C4-2B (cell line): ENCODE measurements around the gene ST7L.
"Not testable (repeated sequence)": the region's sequence is repeated elsewhere in the genome, so short reads cannot be mapped to it uniquely, and the experiment has no call there.

ENCODE experiments used
- ZFX ChIP-seq: fragments of 450-650 bp; IDR thresholded peaks from 2 replicates; pipeline ENCODE4 v1.6.1; 2017
- TF ChIP-seq, protein P1 (sequence below): fragments of 450-650 bp; conservative IDR thresholded peaks from 2 replicates; pipeline ENCODE4 v1.5.1; 2017; ENCODE audit warnings: mild to moderate bottlenecking

DNA sequence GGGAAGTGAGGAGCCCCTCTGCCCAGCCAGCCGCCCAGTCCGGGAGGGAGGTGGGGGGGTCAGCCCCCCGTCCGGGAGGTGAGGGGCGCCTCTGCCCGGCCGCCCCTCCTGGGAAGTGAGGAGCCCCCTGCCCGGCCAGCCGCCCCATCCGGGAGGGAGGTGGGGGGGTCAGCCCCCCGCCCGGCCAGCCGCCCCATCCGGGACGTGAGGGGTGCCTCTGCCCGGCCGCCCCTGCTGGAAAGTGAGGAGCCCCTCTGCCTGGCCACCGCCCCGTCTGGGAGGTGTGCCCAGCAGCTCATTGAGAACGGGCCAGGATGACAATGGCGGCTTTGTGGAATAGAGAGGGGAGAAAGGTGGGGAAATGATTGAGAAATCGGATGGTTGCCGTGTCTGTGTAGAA, 21.5 kb upstream of the ST7L start:
- TF ChIP-seq, protein P1, sequence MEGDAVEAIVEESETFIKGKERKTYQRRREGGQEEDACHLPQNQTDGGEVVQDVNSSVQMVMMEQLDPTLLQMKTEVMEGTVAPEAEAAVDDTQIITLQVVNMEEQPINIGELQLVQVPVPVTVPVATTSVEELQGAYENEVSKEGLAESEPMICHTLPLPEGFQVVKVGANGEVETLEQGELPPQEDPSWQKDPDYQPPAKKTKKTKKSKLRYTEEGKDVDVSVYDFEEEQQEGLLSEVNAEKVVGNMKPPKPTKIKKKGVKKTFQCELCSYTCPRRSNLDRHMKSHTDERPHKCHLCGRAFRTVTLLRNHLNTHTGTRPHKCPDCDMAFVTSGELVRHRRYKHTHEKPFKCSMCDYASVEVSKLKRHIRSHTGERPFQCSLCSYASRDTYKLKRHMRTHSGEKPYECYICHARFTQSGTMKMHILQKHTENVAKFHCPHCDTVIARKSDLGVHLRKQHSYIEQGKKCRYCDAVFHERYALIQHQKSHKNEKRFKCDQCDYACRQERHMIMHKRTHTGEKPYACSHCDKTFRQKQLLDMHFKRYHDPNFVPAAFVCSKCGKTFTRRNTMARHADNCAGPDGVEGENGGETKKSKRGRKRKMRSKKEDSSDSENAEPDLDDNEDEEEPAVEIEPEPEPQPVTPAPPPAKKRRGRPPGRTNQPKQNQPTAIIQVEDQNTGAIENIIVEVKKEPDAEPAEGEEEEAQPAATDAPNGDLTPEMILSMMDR = not testable (repeated sequence)
- TF ChIP-seq ZFX = not testable (repeated sequence)
